LNCaP clone FGC (cell line): ENCODE results near the gene TTC8.

ENCODE experiments used
- DNase-seq: peaks from one replicate; pipeline ENCODE4 v3.0.0-alpha.2; 2011; ENCODE audit warnings: low read depth
- H3K4me3 ChIP-seq: 2 replicates; pipeline ENCODE4 v1.5.1; 2011; ENCODE audit warnings: mild to moderate bottlenecking, low read depth, low read length, control low read depth
- TF ChIP-seq, protein P1 (sequence below): IDR thresholded peaks from 2 replicates; pipeline ENCODE4 v1.5.1; 2012; ENCODE audit warnings: mild to moderate bottlenecking; ENCODE audit not compliant: control insufficient read depth, insufficient read depth; ENCODE audit errors: extremely low read depth

TTC8 gene

GRCh38 chr14:88848571-88848970 is 24.1 kb downstream of the TTC8 start:
- TF ChIP-seq, protein P1, sequence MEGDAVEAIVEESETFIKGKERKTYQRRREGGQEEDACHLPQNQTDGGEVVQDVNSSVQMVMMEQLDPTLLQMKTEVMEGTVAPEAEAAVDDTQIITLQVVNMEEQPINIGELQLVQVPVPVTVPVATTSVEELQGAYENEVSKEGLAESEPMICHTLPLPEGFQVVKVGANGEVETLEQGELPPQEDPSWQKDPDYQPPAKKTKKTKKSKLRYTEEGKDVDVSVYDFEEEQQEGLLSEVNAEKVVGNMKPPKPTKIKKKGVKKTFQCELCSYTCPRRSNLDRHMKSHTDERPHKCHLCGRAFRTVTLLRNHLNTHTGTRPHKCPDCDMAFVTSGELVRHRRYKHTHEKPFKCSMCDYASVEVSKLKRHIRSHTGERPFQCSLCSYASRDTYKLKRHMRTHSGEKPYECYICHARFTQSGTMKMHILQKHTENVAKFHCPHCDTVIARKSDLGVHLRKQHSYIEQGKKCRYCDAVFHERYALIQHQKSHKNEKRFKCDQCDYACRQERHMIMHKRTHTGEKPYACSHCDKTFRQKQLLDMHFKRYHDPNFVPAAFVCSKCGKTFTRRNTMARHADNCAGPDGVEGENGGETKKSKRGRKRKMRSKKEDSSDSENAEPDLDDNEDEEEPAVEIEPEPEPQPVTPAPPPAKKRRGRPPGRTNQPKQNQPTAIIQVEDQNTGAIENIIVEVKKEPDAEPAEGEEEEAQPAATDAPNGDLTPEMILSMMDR, result no peak
- no peak overlapping the region for H3K4me3 ChIP-seq
- no peak for DNase-seq

DNA sequence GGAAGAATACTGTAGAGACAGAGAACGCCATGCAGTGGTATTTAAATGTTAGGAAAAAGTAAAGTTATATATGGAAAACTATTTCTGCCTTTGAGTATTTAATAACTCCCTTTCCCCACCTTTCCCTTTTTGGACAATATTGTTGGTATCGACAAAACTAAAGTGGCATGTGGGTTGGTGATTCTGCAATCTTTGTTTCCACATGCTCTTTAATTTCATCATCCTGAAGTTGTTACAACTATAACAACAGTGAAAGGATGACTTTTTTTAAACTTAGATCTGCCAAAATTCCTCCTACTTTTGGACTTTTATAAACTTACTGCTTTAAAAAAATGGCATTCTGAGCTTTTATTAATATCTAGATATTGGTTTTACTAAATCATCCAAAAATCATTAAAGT is 25.3 kb downstream of the TTC8 start:
- DNase-seq, result no peak
- no peak overlapping the region for H3K4me3 ChIP-seq

GRCh38 chr14:88851587-88851986 is 27.1 kb downstream of the TTC8 start:
- no peak for DNase-seq
- H3K4me3 ChIP-seq, result no peak overlapping the region
- TF ChIP-seq, protein P1, result no peak

More for the DNA sequence above, 25.3 kb downstream of the TTC8 start:
- TF ChIP-seq, protein P1, result no peak

- no peak overlapping the region for H3K4me3 ChIP-seq
- TF ChIP-seq, protein P1, result no peak
- no peak for DNase-seq
Measured at GRCh38 chr14:88852632-88853031, 28.2 kb downstream of the TTC8 start.

GRCh38 chr14:88853129-88853528 is 28.7 kb downstream of the TTC8 start:
- no peak for DNase-seq
- TF ChIP-seq, protein P1, result no peak
- no peak overlapping the region for H3K4me3 ChIP-seq

DNA sequence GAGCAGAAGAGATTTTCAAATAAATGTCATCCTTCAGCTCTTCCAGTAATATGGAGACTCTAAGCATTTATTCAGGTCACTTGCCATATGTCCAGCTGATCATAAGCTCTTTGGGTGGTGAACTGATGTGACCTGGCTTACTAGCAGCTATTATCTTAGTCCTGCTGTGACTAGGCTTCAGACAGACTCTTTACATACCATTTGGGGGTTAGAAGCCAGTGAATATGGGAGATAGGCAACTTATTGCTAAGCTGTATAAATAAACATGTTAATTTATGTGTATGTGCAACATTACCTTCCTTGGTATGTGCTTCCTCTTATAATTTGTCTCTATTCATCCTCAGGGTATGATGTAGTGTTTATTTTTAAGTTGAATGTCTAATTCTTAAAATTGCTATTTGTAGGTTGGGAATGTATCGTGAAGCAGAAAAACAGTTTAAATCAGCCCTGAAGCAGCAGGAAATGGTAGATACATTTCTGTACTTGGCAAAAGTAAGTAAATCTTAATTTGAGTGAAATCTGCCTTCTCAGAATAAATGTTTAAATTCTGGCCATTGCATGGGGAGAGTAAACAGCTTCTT is 32.4 kb downstream of the TTC8 start:
- no peak for DNase-seq

More for the DNA sequence above, 32.4 kb downstream of the TTC8 start:
- H3K4me3 ChIP-seq, result no peak overlapping the region
- TF ChIP-seq, protein P1, result no peak
